ENCODE results near the gene HMGXB4.

The HMGXB4 gene

DNA sequence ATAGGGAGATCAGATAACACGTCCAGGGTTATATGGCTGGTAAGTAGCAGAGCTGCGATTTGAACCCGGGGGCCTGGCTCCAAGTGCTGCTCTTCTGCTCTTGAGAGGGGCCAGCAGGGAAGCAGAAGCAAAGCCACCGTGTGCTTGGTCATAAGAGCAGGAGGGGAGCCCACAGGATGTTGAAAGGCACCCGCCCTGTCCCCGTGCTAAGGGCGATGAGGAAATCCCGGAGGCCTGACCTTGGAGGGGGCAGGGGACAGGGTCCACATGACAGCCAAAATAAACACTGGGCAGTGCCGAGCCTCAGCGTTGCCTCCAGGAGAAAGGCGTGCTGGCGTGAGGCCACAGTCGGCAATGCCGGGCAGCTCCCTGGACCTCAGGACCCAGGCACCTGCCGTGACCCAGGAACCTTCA, 71.2 kb downstream of the HMGXB4 start:
- DNase-seq = no peak

DNA sequence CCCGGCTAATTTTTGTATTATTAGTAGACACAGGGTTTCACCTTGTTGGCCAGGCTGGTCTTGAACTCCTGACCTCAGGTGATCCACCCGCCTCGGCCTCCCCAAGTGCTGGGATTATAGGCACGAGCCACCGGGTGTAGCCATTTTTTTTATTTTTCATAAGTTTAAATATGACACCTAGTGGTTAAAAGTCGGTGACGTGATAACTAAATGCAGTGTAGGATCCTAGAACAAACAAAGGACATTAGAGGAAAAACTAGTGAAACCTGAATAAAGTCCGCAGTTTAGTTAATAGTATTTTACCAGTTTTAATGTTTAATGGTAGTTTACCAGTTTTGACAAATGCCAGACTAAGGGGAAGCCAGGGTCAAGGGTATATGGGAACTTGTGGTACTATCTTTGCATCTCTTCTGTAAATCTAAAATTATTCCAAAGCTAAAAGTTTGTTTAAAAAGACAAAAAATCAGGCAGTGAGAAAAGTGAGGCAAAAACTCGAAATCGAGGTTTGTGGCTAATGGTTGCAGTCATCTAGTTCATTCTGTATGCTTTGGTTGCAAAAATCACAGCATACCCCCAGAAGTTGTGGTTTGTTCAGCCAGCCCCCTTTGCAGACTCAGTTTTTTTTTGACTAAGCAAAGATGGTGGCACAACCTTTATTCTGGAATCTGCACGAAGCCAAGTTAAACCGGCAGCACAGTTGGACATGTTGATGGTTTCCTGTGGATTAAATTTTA, 72.0 kb downstream of the HMGXB4 start:
- DNase-seq = no peak

- DNase-seq = no peak
Measured at GRCh38 chr22:35330258-35330861, 73.1 kb downstream of the HMGXB4 start.

GRCh38 chr22:35332278-35332677, 75.0 kb downstream of the HMGXB4 start:
- DNase-seq = no peak

DNA sequence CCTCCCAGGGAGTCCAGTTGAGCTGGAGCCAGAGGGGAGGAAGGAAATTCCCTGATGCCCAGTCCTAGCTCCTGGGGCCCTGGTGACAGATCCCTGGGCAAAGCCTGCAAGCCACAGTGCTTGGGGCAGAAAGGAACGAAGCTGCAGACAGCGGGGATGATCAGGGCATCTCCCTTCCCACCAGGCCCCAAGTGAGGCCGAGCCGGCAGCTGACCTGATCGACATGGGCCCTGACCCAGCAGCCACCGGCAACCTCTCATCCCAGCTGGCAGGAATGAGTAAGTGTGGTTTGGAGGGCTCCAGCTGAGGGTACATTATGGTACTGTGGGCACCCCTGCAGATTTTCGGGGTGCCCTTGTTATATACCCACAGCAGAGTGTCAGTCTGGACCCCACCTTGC, 75.9 kb downstream of the HMGXB4 start:
- DNase-seq = no peak

DNA sequence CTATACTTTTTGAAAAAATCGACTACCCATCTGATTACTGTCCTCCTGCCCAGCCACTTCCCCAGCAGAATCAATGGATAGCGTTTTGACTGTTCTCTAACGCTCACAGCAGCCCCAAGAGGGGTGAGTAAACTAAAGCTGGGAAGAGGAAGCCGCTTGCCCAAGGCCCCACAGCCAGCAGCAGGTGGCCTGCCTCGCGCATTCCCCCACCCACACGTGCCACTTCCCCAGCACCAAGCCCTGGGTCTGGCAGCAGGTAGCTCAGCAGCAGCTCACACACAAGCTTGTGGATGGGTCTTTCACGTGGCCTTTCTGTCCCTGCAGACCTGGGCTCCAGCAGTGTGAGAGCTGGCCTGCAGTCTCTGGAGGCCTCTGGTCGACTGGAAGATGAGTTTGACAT, 76.7 kb downstream of the HMGXB4 start:
- DNase-seq = no peak

DNA sequence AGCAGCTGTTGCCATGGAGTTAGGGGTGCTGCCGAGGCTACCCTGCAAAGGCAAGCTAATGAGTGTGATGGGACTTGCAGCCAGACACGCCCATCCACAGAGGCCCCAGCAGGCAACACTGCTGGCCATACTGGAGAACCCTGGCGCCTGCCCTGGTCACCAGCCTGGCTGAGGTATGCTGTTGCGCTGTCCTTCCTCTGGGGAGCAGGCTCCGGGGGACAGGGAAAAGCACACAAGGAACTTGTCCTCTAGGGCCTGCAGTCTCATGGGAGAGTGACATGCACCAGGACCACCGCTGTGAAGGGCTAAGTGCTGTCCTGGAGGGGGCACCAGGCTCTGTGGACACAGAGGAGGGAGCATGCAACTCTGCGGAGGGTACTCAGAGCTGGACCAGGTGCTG, 78.2 kb downstream of the HMGXB4 start:
- DNase-seq = no peak

- DNase-seq = no peak
Measured at GRCh38 chr22:35335936-35336781, 78.9 kb downstream of the HMGXB4 start.

DNA sequence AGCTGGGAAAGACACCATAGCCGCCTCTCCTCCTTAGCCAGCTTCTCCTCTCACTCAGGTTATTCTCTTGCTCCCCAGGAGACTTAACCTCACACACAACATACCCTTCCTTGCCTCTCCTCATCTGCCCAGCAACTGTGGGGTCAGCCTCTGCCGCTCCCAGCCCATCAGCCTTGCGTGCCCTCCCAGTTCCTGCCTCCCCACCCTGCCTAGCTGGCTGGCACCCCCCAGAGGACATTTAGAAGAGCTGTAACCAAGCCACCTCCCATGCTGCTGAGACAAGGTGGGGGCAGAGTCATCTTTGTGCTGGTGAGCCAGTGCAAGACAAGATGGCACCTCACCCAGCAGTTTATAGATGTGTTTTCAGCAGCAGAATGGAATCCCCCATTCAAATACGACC, 80.6 kb downstream of the HMGXB4 start:
- no peak for DNase-seq

- no peak for DNase-seq
Measured at GRCh38 chr22:35341090-35341874, 84.0 kb downstream of the HMGXB4 start.

DNA sequence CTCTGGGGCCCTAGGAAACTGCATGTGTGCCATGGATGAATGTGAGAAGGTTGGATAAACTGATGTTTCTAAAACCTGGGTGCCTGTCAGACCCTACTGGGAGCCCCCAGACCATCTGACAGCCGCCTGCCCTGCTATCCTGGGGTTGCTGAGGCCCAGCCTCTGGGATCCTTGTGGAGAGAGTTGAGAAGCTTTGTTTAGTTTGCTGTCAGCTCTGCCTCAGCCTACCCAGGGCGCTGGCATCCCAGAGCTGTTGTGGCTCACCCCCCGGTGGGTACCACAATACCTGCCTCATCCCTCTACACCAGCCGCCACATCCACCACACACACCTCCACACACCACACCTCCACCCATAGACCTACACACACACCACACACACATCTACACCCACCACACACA, 85.1 kb downstream of the HMGXB4 start:
- no peak for DNase-seq

- DNase-seq = no peak
Measured at GRCh38 chr22:35343664-35344550, 86.6 kb downstream of the HMGXB4 start.

GRCh38 chr22:35344956-35345690, 87.8 kb downstream of the HMGXB4 start:
- DNase-seq = no peak
